H9 (cell line): ENCODE results near the gene ADGRE1. TPM values are rescaled to one million over a fixed set of nuclear protein-coding genes. Genes with fewer than 3 reads are reported as not detected.

ENCODE experiments used
- DNase-seq: peaks from one replicate; pipeline ENCODE4 v3.0.0-alpha.2; 2017
- H2AFZ ChIP-seq: one replicate; pipeline ENCODE4 v1.6.1; 2013; ENCODE audit warnings: mild to moderate bottlenecking, low read length, control low read depth, moderate library complexity
- H2AK5ac ChIP-seq: 2 replicates; pipeline ENCODE4 v1.6.1; 2013; ENCODE audit warnings: low read length, control low read depth, mixed read lengths; ENCODE audit not compliant: insufficient read length
- H2BK120ac ChIP-seq: one replicate; pipeline ENCODE4 v1.6.1; 2013; ENCODE audit warnings: low read depth, mild to moderate bottlenecking, low read length, control low read depth, inconsistent platforms; ENCODE audit not compliant: poor library complexity, severe bottlenecking
- H2BK12ac ChIP-seq: 2 replicates; pipeline ENCODE4 v1.6.1; 2013; ENCODE audit warnings: low read length, control low read depth, mixed read lengths, low read depth; ENCODE audit not compliant: insufficient read length
- H2BK15ac ChIP-seq: 2 replicates; pipeline ENCODE4 v1.6.1; 2013; ENCODE audit warnings: low read depth, low read length, control low read depth
- H2BK20ac ChIP-seq: one replicate; pipeline ENCODE4 v1.6.1; 2013; ENCODE audit warnings: low read depth, mild to moderate bottlenecking, low read length, control low read depth, inconsistent platforms; ENCODE audit not compliant: poor library complexity, severe bottlenecking
- H2BK5ac ChIP-seq: 2 replicates; pipeline ENCODE4 v1.6.1; 2013; ENCODE audit warnings: low read length, control low read depth, mixed read lengths; ENCODE audit not compliant: insufficient read length
- H3K14ac ChIP-seq: 2 replicates; pipeline ENCODE4 v1.6.1; 2013; ENCODE audit warnings: low read length, control low read depth; ENCODE audit not compliant: insufficient read depth
- H3K18ac ChIP-seq: 2 replicates; pipeline ENCODE4 v1.6.1; 2013; ENCODE audit warnings: low read depth, mild to moderate bottlenecking, mixed read lengths, low read length, control low read depth; ENCODE audit not compliant: insufficient read length
- H3K23ac ChIP-seq: 2 replicates; pipeline ENCODE4 v1.6.1; 2013; ENCODE audit warnings: low read length, control low read depth, mixed read lengths, low read depth; ENCODE audit not compliant: insufficient read length
- H3K23me2 ChIP-seq: 2 replicates; pipeline ENCODE4 v1.6.1; 2013; ENCODE audit warnings: low read depth, mild to moderate bottlenecking, mixed read lengths, low read length, control low read depth; ENCODE audit not compliant: insufficient read length, poor library complexity, severe bottlenecking
- H3K27ac ChIP-seq: 2 replicates; pipeline ENCODE4 v1.5.1; 2013; ENCODE audit warnings: low read length, control low read depth, mixed read lengths, low read depth; ENCODE audit not compliant: insufficient read length
- H3K27me3 ChIP-seq: 2 replicates; pipeline ENCODE4 v1.6.1; 2013; ENCODE audit warnings: low read length, control low read depth, inconsistent platforms; ENCODE audit not compliant: insufficient read depth
- H3K4ac ChIP-seq: 2 replicates; pipeline ENCODE4 v1.6.1; 2013; ENCODE audit warnings: low read depth, mild to moderate bottlenecking, control low read depth, inconsistent platforms, low read length, moderate library complexity
- H3K4me1 ChIP-seq: 2 replicates; pipeline ENCODE4 v1.6.1; 2013; ENCODE audit warnings: low read length, control low read depth, inconsistent platforms; ENCODE audit not compliant: insufficient read depth
- H3K4me2 ChIP-seq: 2 replicates; pipeline ENCODE4 v1.6.1; 2013; ENCODE audit warnings: low read length, control low read depth, mixed read lengths; ENCODE audit not compliant: insufficient read length, insufficient read depth
- H3K56ac ChIP-seq: 2 replicates; pipeline ENCODE4 v1.6.1; 2013; ENCODE audit warnings: low read depth, mild to moderate bottlenecking, mixed read lengths, low read length, control low read depth; ENCODE audit not compliant: insufficient read length
- H3K79me1 ChIP-seq: 2 replicates; pipeline ENCODE4 v1.6.1; 2013; ENCODE audit warnings: low read depth, mild to moderate bottlenecking, moderate library complexity, low read length, control low read depth, inconsistent platforms; ENCODE audit not compliant: insufficient read depth, poor library complexity, severe bottlenecking
- H3K79me2 ChIP-seq: 2 replicates; pipeline ENCODE4 v1.6.1; 2013; ENCODE audit warnings: low read length, control low read depth, inconsistent platforms; ENCODE audit not compliant: insufficient read depth
- H3K9ac ChIP-seq: 2 replicates; pipeline ENCODE4 v1.6.1; 2013; ENCODE audit warnings: low read length, control low read depth, mixed read lengths; ENCODE audit not compliant: insufficient read length; ENCODE audit errors: extremely low read depth
- H3K9me3 ChIP-seq: one replicate; pipeline ENCODE4 v1.6.1; 2013; ENCODE audit warnings: low read depth, low read length, inconsistent platforms; ENCODE audit not compliant: control insufficient read depth
- H3T11ph ChIP-seq: one replicate; pipeline ENCODE4 v1.6.1; 2013; ENCODE audit warnings: mild to moderate bottlenecking, low read length, control low read depth, inconsistent platforms
- H4K20me1 ChIP-seq: one replicate; pipeline ENCODE4 v1.6.1; 2013; ENCODE audit not compliant: control insufficient read depth, insufficient read length, insufficient read depth
- H4K5ac ChIP-seq: 2 replicates; pipeline ENCODE4 v1.6.1; 2013; ENCODE audit warnings: low read depth, mild to moderate bottlenecking, mixed read lengths, low read length, control low read depth; ENCODE audit not compliant: insufficient read length
- H4K8ac ChIP-seq: replicated peaks from 2 replicates; pipeline ENCODE4 v1.6.1; 2013; ENCODE audit warnings: low read length, control low read depth, mixed read lengths, low read depth; ENCODE audit not compliant: insufficient read length
- H4K91ac ChIP-seq: 2 replicates; pipeline ENCODE4 v1.6.1; 2013; ENCODE audit warnings: low read depth, mild to moderate bottlenecking, moderate library complexity, mixed read lengths, low read length, control low read depth; ENCODE audit not compliant: insufficient read length
- H3K27ac Mint-ChIP-seq, 3 experiments: 2 replicates in 2 of 3; 3 replicates in 1 of 3; pipeline ENCODE4 v1.8.0; 2020 to 2021; ENCODE audit warnings: mixed read lengths in 3 of 3, mild to moderate bottlenecking in 1 of 3, moderate library complexity in 1 of 3
- H3K27me3 Mint-ChIP-seq: 2 replicates; pipeline ENCODE4 v1.8.0; 2021; ENCODE audit warnings: low read depth, mild to moderate bottlenecking, moderate library complexity, mixed read lengths
- H3K36me3 Mint-ChIP-seq, 3 experiments: 2 replicates in 2 of 3; 3 replicates in 1 of 3; pipeline ENCODE4 v1.8.0; 2020 to 2021; ENCODE audit warnings: low read depth in 3 of 3, mixed read lengths in 3 of 3; ENCODE audit not compliant: insufficient read depth in 1 of 3
- H3K4me1 Mint-ChIP-seq, 2 experiments: 2 replicates each; pipeline ENCODE4 v1.8.0; 2020; ENCODE audit warnings: mixed read lengths in 2 of 2
- H3K4me3 Mint-ChIP-seq, 2 experiments: 2 replicates in 1 of 2; 3 replicates in 1 of 2; pipeline ENCODE4 v1.8.0; 2020 to 2021; ENCODE audit warnings: mild to moderate bottlenecking in 2 of 2, mixed read lengths in 2 of 2, moderate library complexity in 1 of 2
- H3K9me3 Mint-ChIP-seq, 2 experiments: 2 replicates in 1 of 2; 3 replicates in 1 of 2; pipeline ENCODE4 v1.8.0; 2020; ENCODE audit warnings: mild to moderate bottlenecking in 2 of 2, mixed read lengths in 2 of 2, moderate library complexity in 1 of 2
- WGBS: extraction: QIAGEN DNeasy Blood & Tissue Kit; methylation state at CpG from one replicate; pipeline ENCODE4 v1.1.7; 2013; ENCODE audit warnings: missing lambda C conversion rate, low lambda C conversion rate, mixed read lengths; ENCODE audit not compliant: insufficient read length; ENCODE audit errors: extremely low coverage; 5-methylcytosine and 5-hydroxymethylcytosine counted together
- total RNA-seq: library from RNA; stranded (reverse); gene quantifications from 2 replicates; pipeline ENCODE4 v1.2.1, GENCODE V29; 2021
- TF ChIP-seq, protein P1 (sequence below): fragments of 200-600 bp; sonication (generic); conservative IDR thresholded peaks from 3 replicates; pipeline ENCODE4 v1.8.0; 2021; ENCODE audit warnings: antibody characterized with exemption, mild to moderate bottlenecking

Gene ADGRE1
- total RNA-seq, 1 experiment from 2014 or later = not detected

DNA sequence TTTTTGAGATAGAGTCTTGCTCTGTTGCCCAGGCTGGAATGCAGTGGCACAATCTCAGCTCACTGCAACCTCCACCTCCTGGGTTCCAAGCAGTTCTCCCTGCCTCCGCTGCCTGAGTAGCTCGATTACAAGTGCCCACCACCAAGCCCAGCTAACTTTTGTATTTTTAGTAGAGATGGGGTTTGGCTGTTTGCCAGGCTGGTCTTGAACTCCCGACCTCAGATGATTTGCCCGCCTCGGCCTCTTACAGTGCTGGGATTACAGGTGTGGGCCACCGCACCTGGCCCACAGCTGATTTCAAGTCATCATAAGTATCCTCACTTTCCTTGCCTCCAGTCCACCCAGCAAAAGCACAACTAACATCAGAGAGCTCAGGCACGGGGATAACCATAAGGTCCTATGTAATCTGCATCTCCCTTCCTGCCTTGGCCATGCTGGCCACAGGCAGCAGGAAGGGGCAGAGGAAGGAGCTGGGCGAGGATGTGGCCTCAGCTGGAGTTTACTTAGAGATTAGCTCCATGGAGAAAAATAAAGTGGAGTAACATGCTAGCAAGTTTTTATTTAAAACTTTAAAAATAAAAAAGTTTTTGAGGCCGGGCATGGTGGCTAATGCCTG is 22.9 kb upstream of the ADGRE1 start:
- H3K23me2 ChIP-seq = no peaks in the 10 kb centered on the region
- TF ChIP-seq, protein P1, sequence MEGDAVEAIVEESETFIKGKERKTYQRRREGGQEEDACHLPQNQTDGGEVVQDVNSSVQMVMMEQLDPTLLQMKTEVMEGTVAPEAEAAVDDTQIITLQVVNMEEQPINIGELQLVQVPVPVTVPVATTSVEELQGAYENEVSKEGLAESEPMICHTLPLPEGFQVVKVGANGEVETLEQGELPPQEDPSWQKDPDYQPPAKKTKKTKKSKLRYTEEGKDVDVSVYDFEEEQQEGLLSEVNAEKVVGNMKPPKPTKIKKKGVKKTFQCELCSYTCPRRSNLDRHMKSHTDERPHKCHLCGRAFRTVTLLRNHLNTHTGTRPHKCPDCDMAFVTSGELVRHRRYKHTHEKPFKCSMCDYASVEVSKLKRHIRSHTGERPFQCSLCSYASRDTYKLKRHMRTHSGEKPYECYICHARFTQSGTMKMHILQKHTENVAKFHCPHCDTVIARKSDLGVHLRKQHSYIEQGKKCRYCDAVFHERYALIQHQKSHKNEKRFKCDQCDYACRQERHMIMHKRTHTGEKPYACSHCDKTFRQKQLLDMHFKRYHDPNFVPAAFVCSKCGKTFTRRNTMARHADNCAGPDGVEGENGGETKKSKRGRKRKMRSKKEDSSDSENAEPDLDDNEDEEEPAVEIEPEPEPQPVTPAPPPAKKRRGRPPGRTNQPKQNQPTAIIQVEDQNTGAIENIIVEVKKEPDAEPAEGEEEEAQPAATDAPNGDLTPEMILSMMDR = no peak
- H3K4ac ChIP-seq = no peak overlapping the region
- Mint-ChIP-seq H3K27me3 (peaks cover 10% of the 10 kb centered on the region), H3K36me3 (no peaks in the 10 kb centered on the region), H3K9me3 (peaks cover under 1 to 40% of the 10 kb centered on the region in 2 experiments; a peak in 3 of 5 replicates), H3K27ac (no peak overlapping the region), H3K4me3 (no peak overlapping the region), H3K4me1 (peaks cover 0 to 5% of the 10 kb centered on the region in 2 experiments; a peak in 1 of 4 replicates)
- no peak overlapping the region for H2BK12ac ChIP-seq
- no peak overlapping the region for H3K18ac ChIP-seq
- no peaks in the 10 kb centered on the region for H3K27me3 ChIP-seq
- no peaks in the 10 kb centered on the region for H3K9me3 ChIP-seq
- H3K14ac ChIP-seq = no peak overlapping the region
- no peak overlapping the region for H2BK15ac ChIP-seq
- WGBS = no CpG with 5 or more reads among the region's 9 CpGs
- no peak overlapping the region for H3K4me2 ChIP-seq
- no peak overlapping the region for H3K27ac ChIP-seq
- H4K8ac ChIP-seq = no peak overlapping the region
- no peak overlapping the region for H2AK5ac ChIP-seq
- no peak overlapping the region for H3K23ac ChIP-seq
- H2BK5ac ChIP-seq = no peak overlapping the region
- H2AFZ ChIP-seq = no peak overlapping the region
- no peaks in the 10 kb centered on the region for H3K79me2 ChIP-seq
- no peak overlapping the region for H4K5ac ChIP-seq
- H3K79me1 ChIP-seq = no peaks in the 10 kb centered on the region
- H2BK20ac ChIP-seq = no peak overlapping the region
- H3K9ac ChIP-seq = no peak overlapping the region
- no peaks in the 10 kb centered on the region; the same call in 1 of the 2 replicates for H3K4me1 ChIP-seq
- H4K91ac ChIP-seq = no peak overlapping the region
- H3T11ph ChIP-seq = no peak overlapping the region
- H2BK120ac ChIP-seq = no peak overlapping the region
- DNase-seq = no peak
- no peak overlapping the region for H3K56ac ChIP-seq
- H4K20me1 ChIP-seq = no peaks in the 10 kb centered on the region
